Esophagus muscularis mucosa (tissue), 4 donors: Measurements from ENCODE around the gene NBEAL2. TPM values are rescaled to one million over a fixed set of nuclear protein-coding genes. Genes with fewer than 3 reads are reported as not detected.

Source experiments
- DNase-seq: peaks from one replicate; pipeline ENCODE4 v3.0.0-alpha.2; 2017; ENCODE audit errors: extremely low spot score
- H3K27ac ChIP-seq, 4 donors: fragments of 200-600 bp; sonication (generic); replicated peaks in 1 of 4; 1 replicate in 3 of 4; 2 replicates in 1 of 4; pipeline ENCODE4 v1.5.1; 2016 to 2019; ENCODE audit warnings: mild to moderate bottlenecking in 1 of 4
- H3K27me3 ChIP-seq, 4 donors: fragments of 200-600 bp; sonication (generic); one replicate each; pipeline versions ENCODE4 v1.5.1 to v1.6.0; 2016 to 2019
- H3K36me3 ChIP-seq, 4 donors: fragments of 200-600 bp; sonication (generic); one replicate each; pipeline ENCODE4 v1.5.1; 2016 to 2019
- H3K4me1 ChIP-seq, 4 donors: fragments of 200-600 bp; sonication (generic); one replicate each; pipeline ENCODE4 v1.5.1; 2016 to 2019
- H3K4me3 ChIP-seq, 4 donors: fragments of 200-600 bp; sonication (generic); 1 replicate in 2 of 4; 2 replicates in 2 of 4; pipeline ENCODE4 v1.5.1; 2016 to 2019; ENCODE audit warnings: mild to moderate bottlenecking in 4 of 4, moderate library complexity in 1 of 4
- H3K9me3 ChIP-seq, 4 donors: fragments of 200-600 bp; sonication (generic); 1 replicate in 3 of 4; 2 replicates in 1 of 4; pipeline ENCODE4 v1.5.1; 2016 to 2019
- EP300 ChIP-seq: sonication (generic); formaldehyde crosslinking; IDR thresholded peaks from one replicate; pipeline ENCODE4 v1.6.1; 2017; ENCODE audit warnings: antibody characterized with exemption
- POLR2A ChIP-seq: fragments of 450-650 bp; IDR thresholded peaks from one replicate; pipeline ENCODE4 v1.6.1; 2017; ENCODE audit warnings: antibody characterized with exemption, moderate library complexity, mild to moderate bottlenecking, low read depth
- POLR2AphosphoS5 ChIP-seq, 2 donors: sonication (generic); formaldehyde crosslinking; IDR thresholded peaks; one replicate each; pipeline ENCODE4 v1.6.1; 2017; ENCODE audit warnings: antibody characterized with exemption in 2 of 2
- WGBS: methylation state at CpG from one replicate; pipeline ENCODE4 v1.1.5; 2018; 5-methylcytosine and 5-hydroxymethylcytosine counted together
- intact Hi-C: fragments of 100-400 bp; cut with DNase I; formaldehyde crosslinking; loops from one replicate; pipeline ENCODE4 v1.15.1; 2023
- total RNA-seq, 4 donors: library from RNA; depleted of rRNA; stranded (reverse); fragments of >200 nt; gene quantifications; one replicate each; pipeline versions ENCODE4 v1.1.0 to v1.2.1, GENCODE V29; 2016
- TF ChIP-seq, protein P1 (sequence below), 3 experiments: fragments of 200-600 bp in 2 of 3; fragments of 450-650 bp in 1 of 3; sonication (generic) in 2 of 3; IDR thresholded peaks; one replicate each; pipeline ENCODE4 v1.5.1; 2017 to 2019; ENCODE audit warnings: antibody characterized with exemption in 3 of 3, mild to moderate bottlenecking in 2 of 3, moderate library complexity in 1 of 3

NBEAL2 gene
- total RNA-seq, 4 donors from 2014 or later: 16.6 to 22.1 (median 21.2) TPM

DNA sequence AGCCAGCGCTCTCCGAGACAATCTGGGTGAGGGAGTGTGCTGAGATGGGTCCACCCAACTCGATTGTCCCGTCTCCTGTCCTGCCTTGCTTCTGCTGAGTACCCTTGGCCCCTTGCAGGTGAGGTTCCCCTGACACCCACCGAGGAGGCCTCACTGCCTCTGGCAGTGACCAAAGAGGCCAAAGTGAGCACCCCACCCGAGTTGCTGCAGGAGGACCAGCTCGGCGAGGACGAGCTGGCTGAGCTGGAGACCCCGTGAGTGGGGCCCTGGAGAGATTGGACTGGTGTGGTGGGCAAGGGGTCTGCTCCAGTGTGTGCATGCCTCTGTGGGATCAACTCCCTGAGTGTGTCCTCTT lies 23.6 kb downstream of the NBEAL2 start:
- Histone ChIP-seq H3K4me1 (peaks cover 0 to 10% (median 7%) of the 10 kb centered on the region in 4 donors), H3K4me3 (no peak overlapping the region), H3K9me3 (no peaks in the 10 kb centered on the region), H3K27ac (no peak overlapping the region), H3K27me3 (no peaks in the 10 kb centered on the region), H3K36me3 (peaks cover 20 to 92% (median 79%) of the 10 kb centered on the region in 4 donors)
- no peak for TF ChIP-seq POLR2AphosphoS5 (IDR thresholded peaks at IDR 0.05)
- no peak for TF ChIP-seq POLR2A
- TF ChIP-seq, protein P1, sequence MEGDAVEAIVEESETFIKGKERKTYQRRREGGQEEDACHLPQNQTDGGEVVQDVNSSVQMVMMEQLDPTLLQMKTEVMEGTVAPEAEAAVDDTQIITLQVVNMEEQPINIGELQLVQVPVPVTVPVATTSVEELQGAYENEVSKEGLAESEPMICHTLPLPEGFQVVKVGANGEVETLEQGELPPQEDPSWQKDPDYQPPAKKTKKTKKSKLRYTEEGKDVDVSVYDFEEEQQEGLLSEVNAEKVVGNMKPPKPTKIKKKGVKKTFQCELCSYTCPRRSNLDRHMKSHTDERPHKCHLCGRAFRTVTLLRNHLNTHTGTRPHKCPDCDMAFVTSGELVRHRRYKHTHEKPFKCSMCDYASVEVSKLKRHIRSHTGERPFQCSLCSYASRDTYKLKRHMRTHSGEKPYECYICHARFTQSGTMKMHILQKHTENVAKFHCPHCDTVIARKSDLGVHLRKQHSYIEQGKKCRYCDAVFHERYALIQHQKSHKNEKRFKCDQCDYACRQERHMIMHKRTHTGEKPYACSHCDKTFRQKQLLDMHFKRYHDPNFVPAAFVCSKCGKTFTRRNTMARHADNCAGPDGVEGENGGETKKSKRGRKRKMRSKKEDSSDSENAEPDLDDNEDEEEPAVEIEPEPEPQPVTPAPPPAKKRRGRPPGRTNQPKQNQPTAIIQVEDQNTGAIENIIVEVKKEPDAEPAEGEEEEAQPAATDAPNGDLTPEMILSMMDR (IDR thresholded peaks at IDR 0.05): no peak
- no peak for TF ChIP-seq EP300
- WGBS: 100% methylated on average over 2 of the region's 10 CpGs
- no peak for DNase-seq
- intact Hi-C loops: no loop called here

- DNase-seq: no peak
- WGBS: 95% methylated on average over 26 of the region's 27 CpGs
- no peak overlapping the region for H3K27ac ChIP-seq
- intact Hi-C loops: no loop called here
- TF ChIP-seq POLR2A: no peak
- no peak for TF ChIP-seq POLR2AphosphoS5 (IDR thresholded peaks at IDR 0.05)
- TF ChIP-seq, protein P1 (IDR thresholded peaks at IDR 0.05): no peak
- no peak for TF ChIP-seq EP300
- no peaks in the 10 kb centered on the region for H3K27me3 ChIP-seq
- no peaks in the 10 kb centered on the region for H3K9me3 ChIP-seq
- peaks cover 1 to 5% (median 2%) of the 10 kb centered on the region in 4 donors for H3K4me1 ChIP-seq
- H3K4me3 ChIP-seq: no peak overlapping the region
- H3K36me3 ChIP-seq: peaks cover 20 to 87% (median 75%) of the 10 kb centered on the region in 4 donors
Measured at GRCh38 chr3:47003461-47004368, 24.2 kb downstream of the NBEAL2 start.

GRCh38 chr3:47004369-47005211 lies 25.1 kb downstream of the NBEAL2 start:
- Histone ChIP-seq H3K27ac (no peak overlapping the region), H3K27me3 (no peaks in the 10 kb centered on the region), H3K36me3 (peaks cover 20 to 79% (median 69%) of the 10 kb centered on the region in 4 donors), H3K4me1 (peaks cover 6 to 7% (median 6%) of the 10 kb centered on the region in 4 donors), H3K4me3 (no peak overlapping the region), H3K9me3 (no peaks in the 10 kb centered on the region)
- DNase-seq: no peak
- intact Hi-C loops: no loop called here
- TF ChIP-seq EP300 (no peak), POLR2A (no peak), POLR2AphosphoS5 (IDR thresholded peaks at IDR 0.05) (no peak)
- TF ChIP-seq, protein P1 (IDR thresholded peaks at IDR 0.05): no peak
- WGBS: 93% methylated on average over 13 of the region's 17 CpGs

GRCh38 chr3:47005212-47006144 lies 26.0 kb downstream of the NBEAL2 start:
- no peak for TF ChIP-seq POLR2AphosphoS5 (IDR thresholded peaks at IDR 0.05)
- TF ChIP-seq, protein P1 (IDR thresholded peaks at IDR 0.05): no peak
- no peak for TF ChIP-seq POLR2A
- no peak for TF ChIP-seq EP300
- H3K27me3 ChIP-seq: no peaks in the 10 kb centered on the region
- H3K9me3 ChIP-seq: no peaks in the 10 kb centered on the region
- peaks cover 20 to 70% (median 60%) of the 10 kb centered on the region in 4 donors for H3K36me3 ChIP-seq
- H3K4me1 ChIP-seq: peaks cover 12 to 15% (median 15%) of the 10 kb centered on the region in 4 donors
- intact Hi-C loops: no loop called here
- WGBS: 85% methylated on average over 29 of the region's 32 CpGs
- no peak for DNase-seq
- no peak overlapping the region for H3K4me3 ChIP-seq
- H3K27ac ChIP-seq: no peak overlapping the region
